Measurements from ENCODE around the gene PPP1R9A.

Gene PPP1R9A

GRCh38 chr7:95028683-95029082, 121.3 kb downstream of the PPP1R9A start:
- no peak for DNase-seq (ENCODE audit: low read depth in 2 of 2)

DNA sequence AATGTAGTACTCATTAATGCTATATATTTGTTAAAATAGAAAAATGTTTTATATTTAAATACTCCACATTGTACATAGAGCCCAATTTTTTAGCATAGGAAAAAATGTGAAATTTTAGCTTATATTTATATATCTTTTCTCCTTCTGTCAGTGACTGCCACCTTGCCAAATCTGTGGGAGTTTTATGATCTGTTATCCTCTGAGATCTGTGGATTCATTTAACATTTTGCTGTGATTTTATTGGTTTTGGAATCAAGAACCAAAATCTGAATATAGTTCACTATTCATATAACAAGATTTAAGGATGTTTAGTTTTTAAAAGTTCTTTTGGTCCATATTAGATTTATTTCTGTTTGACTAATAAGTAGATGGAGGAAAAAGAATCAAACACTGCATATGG, 127.9 kb downstream of the PPP1R9A start:
- DNase-seq (ENCODE audit: low read depth in 2 of 2), result no peak

DNA sequence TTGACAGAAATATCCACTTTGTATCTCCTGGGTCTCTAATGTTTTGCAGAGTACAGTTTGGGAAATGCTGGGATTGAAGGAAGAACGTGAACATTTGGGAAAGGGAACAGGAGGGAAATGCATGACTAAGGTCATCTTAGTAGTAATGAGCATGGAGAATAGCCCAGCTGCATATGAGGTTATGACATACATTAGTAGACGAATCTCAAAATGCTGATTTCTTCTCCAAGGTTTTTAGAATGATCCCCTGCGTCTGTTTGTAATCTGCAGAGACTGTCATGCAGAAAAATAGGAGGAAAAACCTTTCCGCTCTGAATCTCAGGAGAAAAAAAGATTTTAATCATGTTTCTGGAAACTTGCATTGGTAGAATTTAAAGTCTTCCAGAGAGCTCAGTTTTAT, 133.6 kb downstream of the PPP1R9A start:
- no peak for DNase-seq (ENCODE audit: low read depth in 2 of 2)

DNA sequence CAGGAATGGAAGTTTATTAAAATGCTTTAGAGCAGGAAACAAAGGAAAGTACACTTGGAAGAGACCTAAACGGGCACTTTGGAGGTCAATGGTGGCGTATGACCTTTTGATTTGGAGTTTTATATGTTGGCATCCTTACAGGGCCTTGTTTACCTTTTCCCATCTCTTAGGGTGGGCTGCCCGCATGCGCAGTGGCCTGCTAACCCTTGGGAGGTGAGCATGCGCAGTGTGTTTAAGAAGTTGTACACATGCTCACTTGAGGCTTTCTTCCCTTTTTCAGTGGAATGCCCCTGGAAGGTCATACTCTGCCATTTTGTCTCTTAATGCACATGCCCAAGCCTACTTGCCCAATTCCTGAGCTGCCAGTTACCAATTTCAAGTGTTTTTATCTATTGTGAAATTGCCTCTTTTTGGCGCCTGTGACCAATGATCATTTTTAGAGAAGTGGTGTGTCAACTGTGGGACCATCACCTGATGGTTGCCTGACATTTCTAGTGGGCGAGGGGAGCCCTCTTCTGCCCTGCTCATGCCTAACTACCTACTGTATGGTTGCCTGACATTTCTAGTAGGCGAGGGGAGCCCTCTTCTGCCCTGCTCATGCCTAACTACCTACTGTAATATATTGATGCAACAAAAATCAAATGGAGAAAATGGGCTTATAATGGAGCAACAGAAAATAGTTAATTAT, 138.0 kb downstream of the PPP1R9A start:
- DNase-seq (ENCODE audit: low read depth in 2 of 2), result no peak

- no peak for DNase-seq (ENCODE audit: low read depth in 2 of 2)
Observed at GRCh38 chr7:95046494-95047240, 139.3 kb downstream of the PPP1R9A start.

- no peak for DNase-seq (ENCODE audit: low read depth in 2 of 2)
Observed at GRCh38 chr7:95047291-95047690, 139.9 kb downstream of the PPP1R9A start.

GRCh38 chr7:95052566-95053094, 145.2 kb downstream of the PPP1R9A start:
- no peak for DNase-seq (ENCODE audit: low read depth in 2 of 2)

DNA sequence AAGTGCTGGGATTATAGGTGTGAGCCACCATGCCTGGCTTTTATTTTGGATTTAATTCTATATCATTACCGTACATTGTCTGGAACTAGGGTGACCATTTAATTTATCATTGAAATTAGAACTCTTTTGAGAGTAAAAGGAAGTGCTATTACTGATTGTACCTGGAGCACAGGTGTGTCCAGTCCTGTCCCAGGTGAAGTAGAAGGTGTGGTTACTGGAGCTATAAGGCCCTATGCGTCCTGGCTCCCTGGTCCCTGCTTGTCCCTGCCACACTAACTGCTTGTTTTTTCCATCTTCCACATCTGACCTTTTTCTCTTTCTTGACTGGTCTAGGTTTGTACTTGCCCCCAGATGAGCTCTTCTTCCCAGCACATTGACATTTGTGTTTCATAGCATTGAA, 147.0 kb downstream of the PPP1R9A start:
- no peak for DNase-seq (ENCODE audit: low read depth in 2 of 2)

- DNase-seq (ENCODE audit: low read depth in 2 of 2), result no peak
Observed at GRCh38 chr7:95055295-95055694, 147.9 kb downstream of the PPP1R9A start.

DNA sequence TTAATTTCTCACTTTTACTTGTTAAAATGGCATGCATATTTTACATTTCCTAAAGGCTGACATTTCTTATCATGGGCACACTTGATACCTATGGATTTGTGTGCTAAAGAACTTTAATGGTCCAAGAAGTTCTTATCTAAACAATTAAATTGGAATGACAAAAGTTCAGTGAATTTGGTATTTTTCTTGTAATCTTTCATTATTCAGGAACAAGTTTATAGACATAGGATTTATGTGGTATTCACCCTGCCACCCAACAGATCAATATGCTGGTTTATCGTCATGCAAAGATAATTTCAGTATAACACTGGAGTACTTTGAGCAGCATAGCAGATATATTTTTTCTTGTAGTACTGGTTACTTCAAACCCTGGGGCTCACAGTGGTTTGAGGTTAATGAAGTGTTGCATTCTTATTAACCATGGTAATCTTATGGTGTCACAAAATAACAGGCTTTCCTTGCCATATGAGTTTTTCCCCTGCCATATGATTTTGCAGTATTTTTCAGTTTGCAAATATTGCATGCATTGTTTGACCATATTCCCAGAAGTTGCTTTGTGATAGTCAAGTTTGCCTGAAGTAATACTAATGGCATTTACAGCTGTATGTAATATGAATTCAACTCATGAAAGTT, 148.8 kb downstream of the PPP1R9A start:
- no peak for DNase-seq (ENCODE audit: low read depth in 2 of 2)

- no peak for DNase-seq (ENCODE audit: low read depth in 2 of 2)
Observed at GRCh38 chr7:95056901-95057300, 149.5 kb downstream of the PPP1R9A start.

GRCh38 chr7:95059842-95060313, 152.5 kb downstream of the PPP1R9A start:
- no peak for DNase-seq (ENCODE audit: low read depth in 2 of 2)

DNA sequence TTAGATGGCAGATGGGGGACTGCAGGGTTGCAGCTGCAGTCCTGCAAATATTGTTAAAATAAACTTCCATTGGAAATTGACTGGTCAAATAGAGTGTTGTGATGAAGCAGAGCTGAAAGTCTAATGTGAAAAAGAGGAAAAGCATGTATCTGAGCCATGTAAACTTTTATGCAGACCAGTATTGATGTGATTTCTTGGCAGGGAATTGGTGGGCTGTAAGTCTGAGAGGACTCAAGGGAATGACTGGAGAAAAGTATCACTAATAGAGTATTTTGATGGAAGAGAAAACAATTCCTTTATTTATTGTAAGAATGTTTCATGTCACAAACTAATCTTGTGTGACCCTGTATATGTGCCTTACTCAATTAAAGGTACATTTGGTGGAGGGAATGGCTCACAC, 155.5 kb downstream of the PPP1R9A start:
- DNase-seq (ENCODE audit: low read depth in 2 of 2), result no peak

GRCh38 chr7:95066737-95067530, 159.5 kb downstream of the PPP1R9A start:
- DNase-seq (ENCODE audit: low read depth in 2 of 2), result no peak

- no peak for DNase-seq (ENCODE audit: low read depth in 2 of 2)
Observed at GRCh38 chr7:95088536-95089215, 181.3 kb downstream of the PPP1R9A start.

DNA sequence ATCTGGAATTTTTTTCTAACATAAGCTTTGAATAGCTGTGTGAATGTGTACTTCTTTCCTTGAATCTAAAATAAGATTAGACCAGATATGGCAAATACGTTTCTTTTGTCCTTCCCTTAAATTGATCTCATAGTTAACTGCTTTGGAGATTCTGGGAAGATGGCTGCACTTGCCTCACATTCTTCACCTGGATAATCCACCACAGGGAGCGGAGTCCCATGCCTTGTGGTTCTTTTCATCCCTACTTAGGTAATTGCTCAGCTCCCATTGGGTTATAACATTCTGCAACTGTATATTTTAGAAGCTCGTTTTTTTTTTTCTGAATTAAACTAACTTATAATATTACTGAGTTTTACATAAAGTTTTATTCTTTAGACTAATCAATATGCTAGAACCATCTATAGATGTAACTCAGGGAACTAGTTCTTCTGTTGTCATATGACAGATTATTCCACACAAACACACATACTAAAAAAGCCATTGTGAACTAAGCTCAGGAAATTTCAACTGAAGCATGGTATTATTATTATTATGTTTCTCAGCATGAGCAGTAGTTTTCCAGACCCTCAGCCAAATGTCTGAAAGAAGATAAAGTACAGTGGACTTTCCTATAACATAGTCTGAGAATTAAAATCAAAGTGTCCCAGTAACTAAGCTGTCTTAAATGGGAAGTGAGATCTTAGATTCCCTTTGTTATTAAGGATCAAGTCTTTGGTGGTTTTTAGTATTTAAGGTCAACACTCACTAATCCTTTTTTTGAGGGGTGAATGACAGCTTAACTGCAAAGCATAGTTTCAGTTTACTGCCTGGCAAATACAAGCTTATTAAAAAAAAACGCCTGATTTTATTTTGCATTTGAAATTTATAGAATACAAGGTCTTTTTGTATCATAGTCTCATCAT, 182.3 kb downstream of the PPP1R9A start:
- no peak for DNase-seq (ENCODE audit: low read depth in 2 of 2)

DNA sequence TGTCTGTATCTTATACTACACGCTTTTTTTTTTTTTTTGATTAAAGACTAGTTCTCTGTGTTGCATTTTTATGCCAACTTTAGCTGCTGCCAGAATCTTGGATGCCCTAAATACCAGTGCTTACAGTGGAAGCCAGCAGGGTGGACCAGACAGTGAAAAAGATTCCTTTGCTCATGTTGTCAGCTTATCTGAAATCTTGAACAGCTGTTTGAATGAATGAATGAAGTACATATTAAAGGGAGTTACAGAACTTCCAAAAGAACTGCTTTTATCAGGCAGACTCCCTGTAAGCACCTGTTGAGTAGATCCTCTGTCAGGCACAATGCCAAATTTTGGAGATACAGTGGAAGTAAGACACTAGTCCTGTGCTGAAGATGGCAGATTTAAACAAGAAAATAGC, 184.9 kb downstream of the PPP1R9A start:
- DNase-seq (ENCODE audit: low read depth in 2 of 2), result no peak

- DNase-seq (ENCODE audit: low read depth in 2 of 2), result no peak
Observed at GRCh38 chr7:95095259-95095965, 188.0 kb downstream of the PPP1R9A start.

DNA sequence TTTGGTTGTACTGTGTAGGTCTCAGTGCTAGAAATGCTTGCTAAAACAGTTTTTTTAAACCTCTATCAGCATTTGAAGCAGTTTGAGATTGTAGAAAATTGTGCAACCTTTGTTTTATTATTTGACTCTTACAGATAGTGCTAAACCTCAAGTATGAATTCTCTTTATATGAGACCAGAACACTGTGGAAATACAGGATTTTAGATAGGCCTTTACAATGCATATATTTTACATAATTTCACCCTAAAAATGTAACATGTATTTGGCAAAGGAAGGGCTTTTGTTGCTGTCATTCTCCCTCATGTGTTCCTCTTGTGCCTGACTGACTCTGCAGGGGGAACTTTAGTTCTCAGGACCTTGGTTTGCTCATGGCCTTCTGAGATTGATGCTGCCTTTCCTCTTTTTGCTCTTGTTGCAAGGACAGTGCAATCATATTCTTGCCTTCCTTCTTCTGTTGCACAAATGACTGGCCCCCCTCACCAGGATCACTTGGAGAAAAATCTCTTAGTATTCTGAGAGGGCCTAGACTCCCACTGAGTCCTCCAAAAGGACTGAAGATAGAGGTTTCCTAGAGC, 188.7 kb downstream of the PPP1R9A start:
- no peak for DNase-seq (ENCODE audit: low read depth in 2 of 2)

All from stimulated activated CD4-positive, alpha-beta T cell treated with anti-CD3 and anti-CD28 coated beads, Interleukin-4, amount 100 ng/mL, for 48 hours (primary cell).